Testis (tissue), 2 donors: ENCODE results near the gene MARK1.

Source experiments
- CTCF ChIP-seq, 3 experiments: fragments of 450-650 bp in 2 of 3; fragments of 200-600 bp in 1 of 3; sonication (generic) in 1 of 3; IDR thresholded peaks; one replicate each; pipeline ENCODE4 v1.5.1; 2016 to 2019; ENCODE audit warnings: antibody characterized with exemption in 3 of 3, mild to moderate bottlenecking in 2 of 3, moderate library complexity in 1 of 3
- POLR2A ChIP-seq: fragments of 450-650 bp; IDR thresholded peaks from one replicate; pipeline ENCODE4 v1.6.1; 2017; ENCODE audit warnings: antibody characterized with exemption, mild to moderate bottlenecking, moderate library complexity

- TF ChIP-seq CTCF (IDR thresholded peaks at IDR 0.05) (no peak), POLR2A (no peak)
These were observed 23.8 kb downstream of the MARK1 start for GRCh38 chr1:220551718-220552117.
